Stomach (tissue), 9 donors: ENCODE measurements around the gene MYH14. TPM values are rescaled to one million over a fixed set of nuclear protein-coding genes. Genes with fewer than 3 reads are reported as not detected.

Source experiments
- DNase-seq, 2 donors: peaks; one replicate each; pipeline versions ENCODE4 v3.0.0 to v3.0.0-alpha.2; 2013 to 2019
- H3K27ac ChIP-seq, 5 donors: fragments of 200-600 bp in 4 of 5; sonication (generic) in 4 of 5; one replicate each; pipeline ENCODE4 v1.5.1; 2013 to 2019; ENCODE audit warnings: mild to moderate bottlenecking in 1 of 5, moderate library complexity in 1 of 5
- H3K27me3 ChIP-seq, 3 donors: fragments of 200-600 bp; sonication (generic); one replicate each; pipeline ENCODE4 v1.5.1; 2017 to 2019; ENCODE audit warnings: mixed run types in 1 of 3
- H3K36me3 ChIP-seq, 4 donors: fragments of 200-600 bp; sonication (generic); 1 replicate in 3 of 4; 2 replicates in 1 of 4; pipeline ENCODE4 v1.5.1; 2016 to 2019
- H3K4me1 ChIP-seq, 4 donors: fragments of 200-600 bp; sonication (generic); one replicate each; pipeline ENCODE4 v1.5.1; 2016 to 2019
- H3K4me3 ChIP-seq, 4 donors: fragments of 200-600 bp; sonication (generic) in 3 of 4; one replicate each; pipeline ENCODE4 v1.5.1; 2016 to 2019; ENCODE audit warnings: mild to moderate bottlenecking in 1 of 4
- H3K9me3 ChIP-seq, 4 donors: fragments of 200-600 bp; sonication (generic); one replicate each; pipeline ENCODE4 v1.5.1; 2016 to 2019
- CTCF ChIP-seq, 7 experiments: fragments of 450-650 bp in 4 of 7; fragments of 200-600 bp in 3 of 7; sonication (generic) in 3 of 7; IDR thresholded peaks; one replicate each; pipeline ENCODE4 v1.5.1; 2016 to 2019; ENCODE audit warnings: antibody characterized with exemption in 7 of 7, control low read depth in 2 of 7, mild to moderate bottlenecking in 1 of 7
- EP300 ChIP-seq: sonication (generic); formaldehyde crosslinking; IDR thresholded peaks from one replicate; pipeline ENCODE4 v1.6.1; 2017; ENCODE audit warnings: antibody characterized with exemption
- POLR2A ChIP-seq, 4 donors: fragments of 450-650 bp; IDR thresholded peaks; one replicate each; pipeline ENCODE4 v1.6.1; 2016; ENCODE audit warnings: antibody characterized with exemption in 4 of 4, control low read depth in 2 of 4, mild to moderate bottlenecking in 1 of 4, moderate library complexity in 1 of 4
- POLR2AphosphoS5 ChIP-seq, 3 donors: sonication (generic); formaldehyde crosslinking; IDR thresholded peaks; one replicate each; pipeline ENCODE4 v1.6.1; 2016; ENCODE audit warnings: antibody characterized with exemption in 3 of 3
- WGBS, 5 donors: extraction: QIAGEN DNeasy Blood & Tissue Kit in 3 of 5; methylation state at CpG; one replicate each; pipeline versions ENCODE4 v1.1.5 to v1.1.7; 2013 to 2018; 5-methylcytosine and 5-hydroxymethylcytosine counted together
- intact Hi-C: fragments of 100-400 bp; cut with DNase I; formaldehyde crosslinking; loops from one replicate; pipeline ENCODE4 v1.15.1; 2023; ENCODE audit warnings: low total_unique reads
- polyA plus RNA-seq, 3 donors: library from polyadenylated mRNA; stranded (reverse); fragments of 200-250 nt; gene quantifications; one replicate each; pipeline ENCODE4 v1.2.3, GENCODE V29; 2013
- total RNA-seq, 5 donors: library from RNA; depleted of rRNA; stranded (reverse); fragments of >200 nt; gene quantifications; one replicate each; pipeline versions ENCODE4 v1.1.0 to v1.2.3, GENCODE V29; 2014 to 2016
- donor health status: healthy with polysubstance abuse.
- donor health status: Bipolar disorder and iron deficiency.
- donor health status: healthy.

Gene MYH14
- total and polyA plus RNA-seq, 8 donors: 21.6 to 392 (median 43.4) TPM

- Histone ChIP-seq H3K9me3 (peaks cover 0 to 22% (median 17%) of the 10 kb centered on the region in 4 donors), H3K27me3 (no peaks in the 10 kb centered on the region), H3K36me3 (peaks cover 11 to 91% (median 78%) of the 10 kb centered on the region in 4 donors), H3K4me3 (no peak overlapping the region), H3K4me1 (no peaks in the 10 kb centered on the region), H3K27ac (no peak overlapping the region)
- 84 to 93% (median 87%) methylated on average over 5 of the region's 5 CpGs for WGBS, 5 donors
- no peak for TF ChIP-seq CTCF (IDR thresholded peaks at IDR 0.05)
- TF ChIP-seq EP300: no peak
- TF ChIP-seq POLR2AphosphoS5 (IDR thresholded peaks at IDR 0.05): no peak
- no peak for TF ChIP-seq POLR2A (IDR thresholded peaks at IDR 0.05)
- intact Hi-C loops: no loop called here
- no peak for DNase-seq
Measured at GRCh38 chr19:50255115-50255514, 51.7 kb downstream of the MYH14 start.

DNA sequence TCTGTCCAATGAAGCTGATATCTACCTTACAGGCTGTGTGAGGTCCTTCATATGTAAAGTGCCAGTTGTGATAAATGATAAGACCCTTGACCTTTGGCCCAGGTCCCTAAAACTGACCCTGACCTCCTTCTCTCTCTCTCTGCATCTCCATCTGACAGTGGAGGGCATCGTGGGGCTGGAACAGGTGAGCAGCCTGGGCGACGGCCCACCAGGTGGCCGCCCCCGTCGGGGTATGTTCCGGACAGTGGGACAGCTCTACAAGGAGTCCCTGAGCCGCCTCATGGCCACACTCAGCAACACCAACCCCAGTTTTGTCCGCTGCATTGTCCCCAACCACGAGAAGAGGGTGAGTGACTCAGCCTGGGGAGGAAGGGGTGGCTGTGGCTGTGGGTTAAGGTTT is 53.7 kb downstream of the MYH14 start:
- no peak for DNase-seq
- 89 to 95% (median 93%) methylated on average over 10 of the region's 10 CpGs for WGBS, 5 donors
- Histone ChIP-seq H3K4me1 (no peaks in the 10 kb centered on the region), H3K4me3 (no peak overlapping the region), H3K9me3 (peaks cover 0 to 18% (median 15%) of the 10 kb centered on the region in 4 donors), H3K27ac (no peak overlapping the region), H3K27me3 (no peaks in the 10 kb centered on the region), H3K36me3 (peaks cover 16 to 87% (median 78%) of the 10 kb centered on the region in 4 donors)
- TF ChIP-seq POLR2AphosphoS5 (IDR thresholded peaks at IDR 0.05) (no peak), POLR2A (IDR thresholded peaks at IDR 0.05) (no peak), EP300 (no peak), CTCF (IDR thresholded peaks at IDR 0.05) (no peak)
- intact Hi-C loops: no loop called here

DNA sequence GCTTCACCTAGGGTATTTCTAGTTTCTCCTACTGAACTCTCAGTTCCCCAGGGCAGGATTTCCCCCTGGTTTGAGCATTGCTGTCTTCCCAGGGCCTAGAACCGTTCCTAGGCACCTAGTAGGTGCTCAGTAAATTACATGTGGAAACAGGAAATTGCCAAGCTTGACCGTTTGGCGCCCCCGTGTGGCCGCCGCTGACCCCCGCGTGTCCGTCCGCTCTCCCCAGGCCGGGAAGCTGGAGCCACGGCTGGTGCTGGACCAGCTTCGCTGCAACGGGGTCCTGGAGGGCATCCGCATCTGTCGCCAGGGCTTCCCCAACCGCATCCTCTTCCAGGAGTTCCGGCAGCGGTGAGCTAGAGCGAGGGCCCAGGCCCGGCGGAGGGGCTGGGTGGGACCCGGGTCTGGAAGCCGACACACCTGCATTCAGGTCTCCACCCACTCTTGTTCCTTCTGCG is 55.5 kb downstream of the MYH14 start:
- intact Hi-C loops: no loop called here
- 54 to 61% (median 58%) methylated on average over 24 to 25 of the region's 25 CpGs for WGBS, 5 donors
- Histone ChIP-seq H3K36me3 (peaks cover 7 to 85% (median 70%) of the 10 kb centered on the region in 4 donors), H3K27ac (no peak overlapping the region), H3K4me1 (no peaks in the 10 kb centered on the region), H3K27me3 (no peaks in the 10 kb centered on the region), H3K4me3 (no peak overlapping the region), H3K9me3 (peaks cover 0 to under 1% (median 0%) of the 10 kb centered on the region in 4 donors)
- peak; percentile 31 to 51 for DNase-seq
- TF ChIP-seq EP300 (no peak), POLR2AphosphoS5 (IDR thresholded peaks at IDR 0.05) (no peak), CTCF (IDR thresholded peaks at IDR 0.05) (peak in 4 of 7 experiments; percentile 6 to 62 (median 32)), POLR2A (IDR thresholded peaks at IDR 0.05) (no peak)

GRCh38 chr19:50261446-50261970 is 58.1 kb downstream of the MYH14 start:
- no peaks in the 10 kb centered on the region for H3K27me3 ChIP-seq
- peaks cover 7 to 81% (median 55%) of the 10 kb centered on the region in 4 donors for H3K36me3 ChIP-seq
- no peak overlapping the region for H3K27ac ChIP-seq
- WGBS, 5 donors: 89 to 92% (median 90%) methylated on average over 7 to 16 of the region's 16 CpGs
- intact Hi-C loops: no loop called here
- no peaks in the 10 kb centered on the region for H3K4me1 ChIP-seq
- H3K9me3 ChIP-seq: no peaks in the 10 kb centered on the region
- TF ChIP-seq CTCF (IDR thresholded peaks at IDR 0.05) (no peak), POLR2A (IDR thresholded peaks at IDR 0.05) (no peak), EP300 (no peak), POLR2AphosphoS5 (IDR thresholded peaks at IDR 0.05) (no peak)
- no peak overlapping the region for H3K4me3 ChIP-seq
- DNase-seq: no peak
